ENCODE data around the gene PIGU.
A peak's percentile ranks its signal among the peaks of the same experiment; 100 is the strongest.

The PIGU gene

DNA sequence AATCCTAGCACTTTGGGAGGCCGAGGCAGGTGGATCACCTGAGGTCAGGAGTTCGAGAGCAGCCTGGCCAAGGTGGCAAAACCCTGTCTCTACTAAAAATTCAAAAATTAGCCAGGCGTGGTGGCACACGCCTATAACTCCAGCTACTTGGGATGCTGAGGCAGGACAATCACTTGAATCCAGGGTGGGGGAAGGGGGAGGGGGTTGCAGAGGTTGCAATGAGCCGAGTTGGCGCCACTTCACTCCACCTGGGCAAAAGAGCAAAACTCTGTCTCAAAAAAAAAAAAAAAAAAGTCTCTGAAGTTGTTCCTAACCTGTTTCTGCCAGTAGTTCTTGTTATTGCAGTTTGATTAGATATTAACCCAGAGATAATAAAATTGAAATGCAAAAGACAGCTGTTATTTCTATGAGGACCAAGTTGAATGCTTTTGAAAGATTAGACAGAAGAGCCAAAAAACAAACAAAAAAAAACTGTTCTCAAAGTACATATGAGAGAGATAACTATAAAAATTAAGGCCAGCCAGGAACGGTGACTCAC is 22.6 kb downstream of the PIGU start:
- DNase-seq, result no peak

GRCh38 chr20:34651200-34651599 is 25.7 kb downstream of the PIGU start:
- DNase-seq, result no peak

- no peak for DNase-seq
These were observed 29.2 kb downstream of the PIGU start for GRCh38 chr20:34647737-34648136.

DNA sequence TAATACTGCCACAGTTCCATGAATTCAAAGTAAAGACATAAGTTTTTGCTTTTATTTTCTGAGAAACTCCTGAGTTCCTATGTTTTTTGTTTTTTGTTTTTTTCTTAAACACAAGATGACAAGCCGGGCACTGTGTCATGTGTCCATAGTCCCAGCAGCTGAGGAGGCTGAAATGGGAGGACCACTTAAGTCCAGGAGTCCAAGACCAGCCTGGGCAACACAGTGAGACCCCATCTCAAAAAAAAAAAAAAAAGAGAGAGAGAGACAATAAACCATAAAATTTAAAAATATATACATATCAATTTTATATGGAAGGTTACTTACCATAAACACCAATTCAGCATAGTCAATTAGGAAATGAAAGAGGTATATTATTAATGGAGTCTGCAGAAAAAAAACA is 31.9 kb downstream of the PIGU start:
- DNase-seq, result no peak

DNA sequence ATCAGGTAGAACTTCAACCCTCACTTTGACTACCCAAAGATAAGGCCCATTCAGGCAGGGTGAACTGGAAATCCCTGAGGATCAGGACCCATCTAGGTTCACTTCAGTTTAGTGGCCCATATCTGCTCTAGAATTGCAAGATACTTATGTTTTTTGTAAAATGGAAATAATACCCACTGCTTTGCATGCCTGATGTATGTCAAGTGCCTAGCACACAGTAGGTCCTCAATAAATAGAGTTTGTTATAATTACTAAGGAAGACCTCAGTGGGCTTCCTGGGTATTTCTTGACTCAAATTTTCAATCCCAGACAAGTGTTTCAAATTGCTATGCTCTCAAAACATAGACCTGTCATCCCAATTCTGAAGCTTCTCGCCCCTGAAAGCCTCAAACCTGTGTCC is 32.5 kb downstream of the PIGU start:
- no peak for DNase-seq

- DNase-seq, result no peak
These were observed 33.0 kb downstream of the PIGU start for GRCh38 chr20:34643928-34644327.

GRCh38 chr20:34642009-34642408 is 34.9 kb downstream of the PIGU start:
- DNase-seq, result no peak

- DNase-seq, result peak; percentile 89
These were observed 37.1 kb downstream of the PIGU start for GRCh38 chr20:34639755-34640222.

GRCh38 chr20:34638532-34638931 is 38.4 kb downstream of the PIGU start:
- no peak for DNase-seq

- no peak for DNase-seq
These were observed 38.9 kb downstream of the PIGU start for GRCh38 chr20:34638039-34638292.

GRCh38 chr20:34637245-34638038 is 39.5 kb downstream of the PIGU start:
- no peak for DNase-seq

GRCh38 chr20:34636648-34637047 is 40.2 kb downstream of the PIGU start:
- no peak for DNase-seq

DNA sequence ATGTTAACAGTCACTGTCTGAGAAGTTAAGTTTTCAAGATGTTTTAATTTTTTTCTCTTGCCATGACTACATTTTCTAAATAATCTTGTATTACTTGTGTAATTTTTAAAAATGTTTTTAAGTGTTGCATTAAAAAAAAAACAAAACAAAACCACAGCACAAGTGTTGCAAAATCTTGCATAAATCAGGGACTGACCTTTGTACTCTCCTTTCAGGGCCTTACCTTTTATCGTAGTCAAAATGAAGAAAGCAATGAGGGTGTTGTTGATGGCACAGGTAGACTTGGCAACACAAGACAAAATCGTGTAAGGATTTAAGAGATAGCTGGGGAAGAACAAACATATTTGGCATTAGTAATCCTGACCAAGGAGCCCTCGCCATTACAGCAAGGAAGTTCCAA is 42.5 kb downstream of the PIGU start:
- DNase-seq, result no peak

- DNase-seq, result no peak
These were observed 43.9 kb downstream of the PIGU start for GRCh38 chr20:34632870-34633452.

DNA sequence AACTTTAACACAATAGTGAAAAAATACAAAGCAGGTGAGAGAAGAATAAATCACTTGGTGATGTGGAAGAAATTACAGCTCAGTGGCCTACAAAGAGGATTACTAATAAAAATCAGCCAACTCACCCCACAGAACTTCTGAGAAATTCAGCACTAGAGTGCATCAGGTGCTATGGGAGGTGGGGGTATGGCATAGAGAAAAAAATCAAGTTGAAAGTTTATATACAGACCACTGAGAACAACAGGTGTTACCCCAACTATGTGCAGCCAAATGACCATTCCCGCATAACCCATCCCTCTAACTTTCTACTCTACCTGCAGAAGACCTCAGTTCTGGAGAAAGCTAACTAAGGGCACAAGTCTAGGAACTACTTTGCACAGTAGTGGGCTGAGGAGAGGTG is 47.0 kb downstream of the PIGU start:
- DNase-seq, result no peak

DNA sequence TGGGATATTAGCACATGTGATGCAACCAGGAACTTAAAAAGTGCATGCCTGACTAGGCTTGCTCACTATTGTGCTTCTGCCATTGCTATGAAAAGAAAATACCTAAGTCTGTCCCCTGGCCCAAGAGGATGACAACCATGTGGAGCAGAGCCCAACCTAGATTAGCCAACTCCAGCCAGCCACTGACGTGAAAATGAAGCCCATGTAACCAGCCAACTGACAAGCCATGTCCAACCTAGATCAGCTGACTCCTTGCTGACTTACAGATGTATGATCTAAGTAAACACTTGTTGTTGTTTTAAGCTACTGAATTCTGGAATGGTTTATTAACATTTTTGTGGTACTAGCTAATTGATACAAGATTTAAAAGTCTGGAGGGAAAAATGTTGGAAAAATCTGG is 47.5 kb downstream of the PIGU start:
- DNase-seq, result no peak

- DNase-seq, result no peak
These were observed 48.9 kb downstream of the PIGU start for GRCh38 chr20:34628026-34628425.

DNA sequence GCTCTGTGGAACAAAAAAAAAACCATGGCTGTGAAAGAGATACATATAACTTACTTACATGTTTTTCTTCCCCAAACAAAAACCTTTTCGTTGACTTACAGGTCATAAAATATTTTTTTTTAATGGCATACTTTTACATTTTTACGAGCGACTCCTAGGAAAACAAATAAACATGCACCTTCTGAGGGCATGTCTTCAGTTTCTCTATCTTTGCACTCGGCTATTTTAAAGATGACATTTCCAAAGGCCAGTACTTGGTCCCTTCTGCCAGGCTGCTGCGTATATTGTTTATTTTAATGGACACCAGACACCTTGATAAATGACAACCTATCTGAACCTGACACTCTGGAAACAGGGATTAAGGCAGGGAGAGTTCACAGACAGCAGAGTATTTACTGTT is 49.4 kb downstream of the PIGU start:
- DNase-seq, result no peak

DNA sequence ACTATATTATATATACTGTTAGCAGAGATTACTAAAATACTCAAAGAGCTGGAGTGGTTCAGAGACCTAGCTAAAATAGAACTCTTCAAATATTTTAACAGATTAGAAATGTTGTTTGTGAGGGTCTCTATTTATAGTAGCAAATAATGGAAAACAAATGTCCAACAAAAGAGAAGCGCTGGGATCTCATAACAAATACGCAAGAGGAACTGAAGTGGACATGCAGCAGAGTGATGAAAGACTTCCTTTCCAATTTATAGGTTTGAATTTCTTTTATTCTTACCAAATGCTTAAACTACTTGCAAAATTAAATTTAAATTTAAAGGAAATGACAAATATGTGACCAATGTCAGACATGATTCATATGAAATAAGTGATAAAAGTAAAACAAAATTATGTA is 49.9 kb downstream of the PIGU start:
- DNase-seq, result no peak

DNA sequence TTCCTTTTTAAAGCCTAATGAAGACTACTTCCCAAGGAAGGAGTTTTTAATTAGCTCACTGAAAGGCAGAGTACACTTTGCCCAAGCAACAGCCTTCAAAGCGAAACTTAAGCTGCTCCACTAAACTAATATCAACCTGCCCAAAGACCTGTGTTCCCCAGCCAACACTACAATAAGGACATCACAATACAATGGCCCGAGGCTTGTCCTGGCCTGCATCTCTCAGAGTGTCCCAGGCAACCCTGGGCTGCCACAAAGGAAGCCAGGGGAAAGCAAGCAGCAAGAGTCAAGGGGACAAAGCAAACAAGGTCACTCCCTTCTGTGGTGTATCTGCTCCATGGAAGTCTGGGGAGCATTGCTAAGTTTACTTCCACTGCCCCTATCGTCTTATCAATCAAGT is 52.3 kb downstream of the PIGU start:
- DNase-seq, result peak; percentile 40

GRCh38 chr20:34622821-34623451 is 54.0 kb downstream of the PIGU start:
- no peak for DNase-seq

GRCh38 chr20:34621383-34622367 is 55.2 kb downstream of the PIGU start:
- DNase-seq, result no peak

DNA sequence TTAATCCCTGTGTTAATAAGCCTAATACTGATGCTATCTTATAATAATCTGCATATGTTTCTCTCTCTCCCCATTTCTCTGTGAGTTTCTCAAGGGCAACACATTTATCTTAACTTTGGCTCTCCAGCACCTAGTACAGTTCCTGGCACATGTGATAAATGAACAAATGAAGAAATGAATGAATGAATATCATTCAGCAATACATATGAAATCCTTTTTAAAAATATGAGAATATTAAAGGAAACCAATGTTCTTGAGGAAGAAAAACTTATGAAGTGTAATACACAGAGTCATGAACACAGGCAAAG is 55.9 kb downstream of the PIGU start:
- DNase-seq, result no peak

Data from NCI-H510A (cell line).